HCT116 (cell line): ENCODE data around the gene MARVELD1. TPM values are rescaled to one million over a fixed set of nuclear protein-coding genes. Genes with fewer than 3 reads are reported as not detected.

Experiments
- ATAC-seq: fragments of 200-7000 bp; cut with Tn5 transposase; 2 replicates; pipeline ENCODE4 v1.9.1; 2020; ENCODE audit warnings: mild to moderate bottlenecking, moderate library complexity
- BruUV-seq: library from RNA; stranded (reverse); fragments of 400-500 nt; replicated peaks from 2 replicates; lab custom pipeline; 2021; lab: Mats Ljungman, UMichigan
- CTCF ChIA-PET: fragments of 300-600 bp; sonication (Branson Sonifier 250); formaldehyde crosslinking; loops from one replicate; lab custom pipeline; 2021; ENCODE audit warnings: antibody characterized with exemption; lab: Charles Lee
- POLR2A ChIA-PET: fragments of 300-600, 350-600 bp; sonication (Branson Sonifier 250); formaldehyde crosslinking; loops from one replicate; lab custom pipeline; 2021; ENCODE audit warnings: antibody characterized with exemption; lab: Charles Lee
- RAD21 ChIA-PET, 2 experiments: fragments of 300-600 bp; sonication (Branson Sonifier 250); formaldehyde crosslinking; loops; one replicate each; lab custom pipeline; 2023; ENCODE audit warnings: low total read pairs in 2 of 2; ENCODE audit not compliant: uncharacterized antibody in 2 of 2, unreplicated experiment in 2 of 2, low non-redundant PET in 1 of 2; lab: Charles Lee
- DNase-seq: peaks from one replicate; pipeline ENCODE4 v3.0.0-alpha.2; 2010; ENCODE audit warnings: low read depth, low spot score
- H2AFZ ChIP-seq: fragments of 200-600 bp; shearing (Covaris generic), sonication (generic); 2 replicates; pipeline ENCODE4 v1.6.1; 2017; ENCODE audit warnings: low read depth, mixed run types, mixed read lengths, antibody characterized with exemption, low read length; ENCODE audit not compliant: poor library complexity, severe bottlenecking
- H3K27ac ChIP-seq: 2 replicates; pipeline ENCODE4 v1.5.1; 2012; ENCODE audit warnings: low read depth, low read length
- H3K27me3 ChIP-seq: fragments of 200-600 bp; sonication (generic); 2 replicates; pipeline ENCODE4 v1.6.1; 2016; ENCODE audit warnings: mixed run types, low read length, mixed read lengths; ENCODE audit not compliant: insufficient read depth
- H3K36me3 ChIP-seq, 2 experiments: fragments of 200-500 bp in 1 of 2; fragments of 200-600 bp in 1 of 2; sonication (Bioruptor generic) in 1 of 2; sonication (generic) in 1 of 2; 2 replicates each; pipeline versions ENCODE4 v1.5.1 to v1.6.1; 2014 to 2016; ENCODE audit warnings: low read length in 2 of 2, inconsistent platforms in 1 of 2, mixed read lengths in 1 of 2, mixed run types in 1 of 2; ENCODE audit not compliant: insufficient read depth in 2 of 2, control insufficient read depth in 1 of 2
- H3K4me1 ChIP-seq, 2 experiments: fragments of 200-600 bp in 1 of 2; sonication (generic) in 1 of 2; 2 replicates each; pipeline versions ENCODE4 v1.5.1 to v1.6.1; 2012 to 2017; ENCODE audit warnings: low read length in 2 of 2, inconsistent platforms in 1 of 2, mild to moderate bottlenecking in 1 of 2, mixed read lengths in 1 of 2, mixed run types in 1 of 2, moderate library complexity in 1 of 2; ENCODE audit not compliant: insufficient read depth in 2 of 2, control insufficient read depth in 1 of 2
- H3K4me2 ChIP-seq: fragments of 200-600 bp; sonication (generic); 2 replicates; pipeline ENCODE4 v1.6.1; 2017; ENCODE audit warnings: mixed run types, low read length, mixed read lengths
- H3K4me3 ChIP-seq, 2 experiments: fragments of 200-600 bp in 1 of 2; sonication (generic) in 1 of 2; replicated peaks in 1 of 2; 2 replicates each; pipeline ENCODE4 v1.5.1; 2011 to 2016; ENCODE audit warnings: low read length in 2 of 2, control low read depth in 1 of 2, low read depth in 1 of 2, mild to moderate bottlenecking in 1 of 2, mixed read lengths in 1 of 2, mixed run types in 1 of 2
- H3K79me2 ChIP-seq: fragments of 200-600 bp; sonication (generic); 2 replicates; pipeline ENCODE4 v1.6.1; 2017; ENCODE audit warnings: mild to moderate bottlenecking, mixed run types, low read length, moderate library complexity, mixed read lengths; ENCODE audit not compliant: insufficient read depth
- H3K9ac ChIP-seq: fragments of 200-600 bp; sonication (generic); 2 replicates; pipeline ENCODE4 v1.6.1; 2016; ENCODE audit warnings: low read length, mixed read lengths
- H3K9me2 ChIP-seq: fragments of 200-600 bp; sonication (generic), shearing (Covaris generic); 2 replicates; pipeline ENCODE4 v1.6.1; 2017; ENCODE audit warnings: mixed run types, mild to moderate bottlenecking, moderate library complexity; ENCODE audit not compliant: insufficient read depth
- H3K9me3 ChIP-seq, 2 experiments: fragments of 200-500 bp in 1 of 2; fragments of 200-600 bp in 1 of 2; sonication (Bioruptor generic) in 1 of 2; sonication (generic) in 1 of 2; 2 replicates each; pipeline ENCODE4 v1.6.1; 2014 to 2017; ENCODE audit warnings: low read length in 2 of 2, mixed read lengths in 2 of 2, inconsistent platforms in 1 of 2, low read depth in 1 of 2, mild to moderate bottlenecking in 1 of 2, mixed run types in 1 of 2, moderate library complexity in 1 of 2; ENCODE audit not compliant: control insufficient read depth in 1 of 2, insufficient read depth in 1 of 2
- H4K20me1 ChIP-seq: fragments of 200-600 bp; sonication (generic), shearing (Covaris generic); 2 replicates; pipeline ENCODE4 v1.6.1; 2017; ENCODE audit warnings: mixed run types, mild to moderate bottlenecking, moderate library complexity; ENCODE audit not compliant: insufficient read depth
- ATF3 ChIP-seq: IDR thresholded peaks from 2 replicates; pipeline ENCODE4 v1.6.1; 2012
- CBX3 ChIP-seq: IDR thresholded peaks from 2 replicates; pipeline ENCODE4 v1.6.1; 2012; ENCODE audit warnings: low read depth
- CTCF ChIP-seq, 3 experiments: fragments of 200-600 bp in 1 of 3; sonication (generic) in 1 of 3; IDR thresholded peaks in 2 of 3; conservative IDR thresholded peaks in 1 of 3; 2 replicates each; pipeline ENCODE4 v1.5.1; 2012 to 2017; ENCODE audit warnings: low read depth in 2 of 3, low read length in 2 of 3, antibody characterized with exemption in 1 of 3, borderline replicate concordance in 1 of 3, control low read depth in 1 of 3, mild to moderate bottlenecking in 1 of 3, mixed read lengths in 1 of 3, mixed run types in 1 of 3, moderate library complexity in 1 of 3; ENCODE audit not compliant: insufficient read depth in 1 of 3
- ELF1 ChIP-seq: IDR thresholded peaks from 2 replicates; pipeline ENCODE4 v1.6.1; 2012; ENCODE audit warnings: low read depth, borderline replicate concordance
- EZH2 ChIP-seq: fragments of 200-600 bp; sonication (generic); IDR thresholded peaks from 2 replicates; pipeline ENCODE4 v1.6.1; 2017; ENCODE audit warnings: antibody characterized with exemption, mixed run types
- FOSL1 ChIP-seq: IDR thresholded peaks from 2 replicates; pipeline ENCODE4 v1.6.1; 2012; ENCODE audit warnings: low read depth
- MAX ChIP-seq: IDR thresholded peaks from 2 replicates; pipeline ENCODE4 v1.6.1; 2012
- POLR2A ChIP-seq: IDR thresholded peaks from 2 replicates; pipeline ENCODE4 v1.7.0; 2011; ENCODE audit warnings: borderline replicate concordance; ENCODE audit not compliant: insufficient read depth, insufficient read length; ENCODE audit errors: extremely low read depth
- POLR2AphosphoS5 ChIP-seq: IDR thresholded peaks from 2 replicates; pipeline ENCODE4 v1.6.1; 2011; ENCODE audit warnings: mild to moderate bottlenecking, low read depth, low read length, moderate library complexity
- RAD21 ChIP-seq: IDR thresholded peaks from 2 replicates; pipeline ENCODE4 v1.6.1; 2012; ENCODE audit warnings: low read depth, mild to moderate bottlenecking
- REST ChIP-seq: IDR thresholded peaks from 2 replicates; pipeline ENCODE4 v1.6.1; 2012; ENCODE audit warnings: low read depth
- SIN3A ChIP-seq: IDR thresholded peaks from 2 replicates; pipeline ENCODE4 v1.6.1; 2012; ENCODE audit warnings: low read depth
- SP1 ChIP-seq: IDR thresholded peaks from 2 replicates; pipeline ENCODE4 v1.6.1; 2012; ENCODE audit warnings: low read depth
- SRF ChIP-seq: IDR thresholded peaks from 2 replicates; pipeline ENCODE4 v1.6.1; 2012; ENCODE audit warnings: low read depth
- ZFX ChIP-seq: fragments of 450-650 bp; IDR thresholded peaks from 2 replicates; pipeline ENCODE4 v1.6.1; 2017
- intact Hi-C: fragments of 100-400 bp; cut with micrococcal nuclease; formaldehyde crosslinking; loops from 2 replicates; pipeline ENCODE4 v1.10.0; 2022
- total RNA-seq: library from RNA; stranded (reverse); gene quantifications from one replicate; pipeline ENCODE4 v1.2.1, GENCODE V29; 2021; ENCODE audit not compliant: unreplicated experiment

Gene MARVELD1
- total RNA-seq, 1 experiment from 2014 or later, result 36.1 TPM

GRCh38 chr10:97664282-97664850 lies 49.2 kb upstream of the MARVELD1 start:
- intact Hi-C loops, result no loop called here
- ATAC-seq (no peak), DNase-seq (no peak)
- H3K27ac ChIP-seq, result no peak overlapping the region
- H3K4me2 ChIP-seq, result no peak overlapping the region
- no peaks in the 10 kb centered on the region for H3K27me3 ChIP-seq
- H3K79me2 ChIP-seq, result no peaks in the 10 kb centered on the region
- H4K20me1 ChIP-seq, result no peaks in the 10 kb centered on the region
- H3K36me3 ChIP-seq, result peaks cover 21 to 38% of the 10 kb centered on the region in 2 experiments; a peak in 3 of 4 replicates
- ChIA-PET RAD21 (no interaction called here), CTCF (no interaction called here), POLR2A (no interaction called here)
- no peak overlapping the region for H3K9ac ChIP-seq
- no TSS peak for BruUV-seq
- H3K4me3 ChIP-seq, result no peak overlapping the region
- no peaks in the 10 kb centered on the region for H3K9me3 ChIP-seq
- TF ChIP-seq ATF3 (no peak), RAD21 (no peak), CBX3 (no peak), SIN3A (no peak), ZFX (no peak), EZH2 (no peak), POLR2AphosphoS5 (no peak), FOSL1 (no peak), ELF1 (no peak), MAX (no peak), SP1 (no peak)
- H2AFZ ChIP-seq, result no peak overlapping the region
- no peaks in the 10 kb centered on the region for H3K9me2 ChIP-seq
- H3K4me1 ChIP-seq, result no peaks in the 10 kb centered on the region

GRCh38 chr10:97666992-97667391 lies 46.5 kb upstream of the MARVELD1 start:
- H3K27me3 ChIP-seq, result no peaks in the 10 kb centered on the region
- peaks cover 23 to 40% of the 10 kb centered on the region in 2 experiments; a peak in 3 of 4 replicates for H3K36me3 ChIP-seq
- no peak overlapping the region for H3K4me3 ChIP-seq
- RAD21 ChIA-PET, result no interaction called here
- H3K27ac ChIP-seq, result no peak overlapping the region
- H3K79me2 ChIP-seq, result no peaks in the 10 kb centered on the region
- POLR2A ChIA-PET, result no interaction called here
- H3K4me2 ChIP-seq, result no peak overlapping the region
- H4K20me1 ChIP-seq, result no peaks in the 10 kb centered on the region
- no peak overlapping the region for H2AFZ ChIP-seq
- H3K9ac ChIP-seq, result no peak overlapping the region
- BruUV-seq, result no TSS peak
- no peaks in the 10 kb centered on the region for H3K9me2 ChIP-seq
- DNase-seq, result no peak
- no peaks in the 10 kb centered on the region for H3K4me1 ChIP-seq
- CTCF ChIA-PET, result no interaction called here
- ATAC-seq, result no peak
- no peaks in the 10 kb centered on the region for H3K9me3 ChIP-seq
- intact Hi-C loops, result no loop called here
- no peak for TF ChIP-seq CTCF (IDR thresholded peaks at IDR 0.05 in 2 of 3, conservative IDR thresholded peaks at IDR 0.05 in 1 of 3; ENCODE audit: borderline replicate concordance in 1 of 3, insufficient read depth in 1 of 3, low read depth in 2 of 3, low read length in 2 of 3)
- TF ChIP-seq SP1, result no peak
- no peak for TF ChIP-seq POLR2A
- no peak for TF ChIP-seq MAX
- TF ChIP-seq CBX3, result no peak
- no peak for TF ChIP-seq SRF
- no peak for TF ChIP-seq EZH2
- no peak for TF ChIP-seq REST
